Liver (tissue), 3 donors: Measurements from ENCODE around the gene SPRN.

Source experiments
- ATF3 ChIP-seq: IDR thresholded peaks from 2 replicates; pipeline ENCODE4 v1.6.1; 2016; ENCODE audit warnings: antibody characterized with exemption
- FOXA1 ChIP-seq: IDR thresholded peaks from 2 replicates; pipeline ENCODE4 v1.6.1; 2016; ENCODE audit warnings: antibody characterized with exemption
- HNF4G ChIP-seq: IDR thresholded peaks from 2 replicates; pipeline ENCODE4 v1.6.1; 2016; ENCODE audit warnings: antibody characterized with exemption
- JUND ChIP-seq, 2 donors: IDR thresholded peaks; 2 replicates each; pipeline ENCODE4 v1.6.1; 2016; ENCODE audit warnings: antibody characterized with exemption in 2 of 2
- RAD21 ChIP-seq, 2 donors: IDR thresholded peaks; 2 replicates each; pipeline ENCODE4 v1.6.1; 2016; ENCODE audit warnings: antibody characterized with exemption in 2 of 2, mild to moderate bottlenecking in 2 of 2
- REST ChIP-seq: IDR thresholded peaks from 2 replicates; pipeline ENCODE4 v1.6.1; 2016; ENCODE audit warnings: antibody characterized with exemption, mild to moderate bottlenecking
- SP1 ChIP-seq: IDR thresholded peaks from 2 replicates; pipeline ENCODE4 v1.6.1; 2018; ENCODE audit warnings: antibody characterized with exemption, mild to moderate bottlenecking
- TAF1 ChIP-seq: conservative IDR thresholded peaks from 2 replicates; pipeline ENCODE4 v1.6.1; 2016; ENCODE audit warnings: antibody characterized with exemption, mild to moderate bottlenecking
- YY1 ChIP-seq: IDR thresholded peaks from 2 replicates; pipeline ENCODE4 v1.6.1; 2016; ENCODE audit warnings: antibody characterized with exemption, mild to moderate bottlenecking
- TF ChIP-seq, protein P1 (sequence below): fragments of 150-350 bp; IDR thresholded peaks from 2 replicates; pipeline ENCODE4 v1.5.1; 2017; ENCODE audit warnings: improper control_type of control experiment, low read depth, low read length; ENCODE audit not compliant: missing input control
- TF ChIP-seq, protein P2 (sequence below): IDR thresholded peaks from 2 replicates; pipeline ENCODE4 v1.6.1; 2016; ENCODE audit warnings: antibody characterized with exemption
- TF ChIP-seq, protein P3 (sequence below): IDR thresholded peaks from 2 replicates; pipeline ENCODE4 v1.6.1; 2016; ENCODE audit warnings: antibody characterized with exemption
- donor health status: healthy.
- donor health status: healthy.

DNA sequence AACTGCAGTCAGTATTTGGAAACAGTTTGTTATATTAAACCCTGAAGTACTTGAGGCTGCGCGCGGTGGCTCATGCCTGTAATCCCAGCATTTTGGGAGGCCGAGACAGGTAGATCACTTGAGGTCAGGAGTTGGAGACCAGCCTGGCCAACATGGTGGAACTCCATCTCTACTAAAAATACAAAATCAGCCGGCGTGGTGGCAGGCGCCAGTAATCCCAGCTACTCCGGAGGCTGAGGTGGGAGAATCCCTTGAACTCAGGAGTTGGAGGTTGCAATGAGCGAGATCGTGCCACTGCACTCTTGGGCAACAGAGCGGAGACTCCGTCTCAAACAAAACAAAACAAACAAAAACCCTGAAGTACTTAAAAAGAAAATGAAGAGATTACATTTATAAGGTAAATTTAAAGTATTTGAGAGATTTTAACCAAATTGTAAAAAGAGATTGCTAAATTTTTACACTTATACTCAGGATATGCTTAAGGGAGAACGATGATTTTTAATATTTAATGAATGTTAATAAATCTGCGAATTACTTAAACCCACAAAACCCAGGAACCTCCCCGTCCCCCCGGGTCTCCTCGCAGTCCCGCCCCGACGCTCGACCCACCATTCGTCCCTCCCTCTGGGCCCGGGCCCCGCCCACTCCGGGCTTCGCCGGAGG lies 30.9 kb downstream of the SPRN start:
- TF ChIP-seq TAF1: no peak
- TF ChIP-seq, protein P1, sequence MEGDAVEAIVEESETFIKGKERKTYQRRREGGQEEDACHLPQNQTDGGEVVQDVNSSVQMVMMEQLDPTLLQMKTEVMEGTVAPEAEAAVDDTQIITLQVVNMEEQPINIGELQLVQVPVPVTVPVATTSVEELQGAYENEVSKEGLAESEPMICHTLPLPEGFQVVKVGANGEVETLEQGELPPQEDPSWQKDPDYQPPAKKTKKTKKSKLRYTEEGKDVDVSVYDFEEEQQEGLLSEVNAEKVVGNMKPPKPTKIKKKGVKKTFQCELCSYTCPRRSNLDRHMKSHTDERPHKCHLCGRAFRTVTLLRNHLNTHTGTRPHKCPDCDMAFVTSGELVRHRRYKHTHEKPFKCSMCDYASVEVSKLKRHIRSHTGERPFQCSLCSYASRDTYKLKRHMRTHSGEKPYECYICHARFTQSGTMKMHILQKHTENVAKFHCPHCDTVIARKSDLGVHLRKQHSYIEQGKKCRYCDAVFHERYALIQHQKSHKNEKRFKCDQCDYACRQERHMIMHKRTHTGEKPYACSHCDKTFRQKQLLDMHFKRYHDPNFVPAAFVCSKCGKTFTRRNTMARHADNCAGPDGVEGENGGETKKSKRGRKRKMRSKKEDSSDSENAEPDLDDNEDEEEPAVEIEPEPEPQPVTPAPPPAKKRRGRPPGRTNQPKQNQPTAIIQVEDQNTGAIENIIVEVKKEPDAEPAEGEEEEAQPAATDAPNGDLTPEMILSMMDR: no peak
- TF ChIP-seq REST: no peak
- no peak for TF ChIP-seq YY1
- TF ChIP-seq, protein P2, sequence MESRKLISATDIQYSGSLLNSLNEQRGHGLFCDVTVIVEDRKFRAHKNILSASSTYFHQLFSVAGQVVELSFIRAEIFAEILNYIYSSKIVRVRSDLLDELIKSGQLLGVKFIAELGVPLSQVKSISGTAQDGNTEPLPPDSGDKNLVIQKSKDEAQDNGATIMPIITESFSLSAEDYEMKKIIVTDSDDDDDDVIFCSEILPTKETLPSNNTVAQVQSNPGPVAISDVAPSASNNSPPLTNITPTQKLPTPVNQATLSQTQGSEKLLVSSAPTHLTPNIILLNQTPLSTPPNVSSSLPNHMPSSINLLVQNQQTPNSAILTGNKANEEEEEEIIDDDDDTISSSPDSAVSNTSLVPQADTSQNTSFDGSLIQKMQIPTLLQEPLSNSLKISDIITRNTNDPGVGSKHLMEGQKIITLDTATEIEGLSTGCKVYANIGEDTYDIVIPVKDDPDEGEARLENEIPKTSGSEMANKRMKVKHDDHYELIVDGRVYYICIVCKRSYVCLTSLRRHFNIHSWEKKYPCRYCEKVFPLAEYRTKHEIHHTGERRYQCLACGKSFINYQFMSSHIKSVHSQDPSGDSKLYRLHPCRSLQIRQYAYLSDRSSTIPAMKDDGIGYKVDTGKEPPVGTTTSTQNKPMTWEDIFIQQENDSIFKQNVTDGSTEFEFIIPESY: no peak
- no peak for TF ChIP-seq RAD21 (IDR thresholded peaks at IDR 0.05)
- TF ChIP-seq, protein P3, sequence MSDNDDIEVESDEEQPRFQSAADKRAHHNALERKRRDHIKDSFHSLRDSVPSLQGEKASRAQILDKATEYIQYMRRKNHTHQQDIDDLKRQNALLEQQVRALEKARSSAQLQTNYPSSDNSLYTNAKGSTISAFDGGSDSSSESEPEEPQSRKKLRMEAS: no peak
- no peak for TF ChIP-seq SP1
- TF ChIP-seq HNF4G: no peak
- no peak for TF ChIP-seq FOXA1
- no peak for TF ChIP-seq JUND (IDR thresholded peaks at IDR 0.05)
- no peak for TF ChIP-seq ATF3
